RWPE2 (cell line): ENCODE measurements around the gene POU4F1.

Experiments
- ATAC-seq: fragments of 200-7000 bp; cut with Tn5 transposase; 3 replicates; pipeline ENCODE4 v1.9.1; 2021; ENCODE audit warnings: low read depth
- DNase-seq: peaks from one replicate; pipeline ENCODE4 v3.0.0-alpha.2; 2020; ENCODE audit warnings: low spot score
- H3K27ac ChIP-seq: fragments of 450-650 bp; 2 replicates; pipeline ENCODE4 v1.5.1; 2017; ENCODE audit warnings: mild to moderate bottlenecking; ENCODE audit not compliant: poor library complexity, severe bottlenecking
- H3K27me3 ChIP-seq: fragments of 250-450 bp; sonication (Bioruptor Pico); 2 replicates; pipeline ENCODE4 v1.5.1; 2021; ENCODE audit warnings: mild to moderate bottlenecking, moderate library complexity; ENCODE audit not compliant: insufficient read depth, poor library complexity, severe bottlenecking
- H3K36me3 ChIP-seq: fragments of 250-450 bp; sonication (Bioruptor Pico); 2 replicates; pipeline ENCODE4 v1.5.1; 2020; ENCODE audit warnings: low read depth, mild to moderate bottlenecking, moderate library complexity
- H3K4me1 ChIP-seq: fragments of 250-450 bp; sonication (Bioruptor Pico); 2 replicates; pipeline ENCODE4 v1.5.1; 2021; ENCODE audit warnings: mild to moderate bottlenecking, moderate library complexity; ENCODE audit not compliant: insufficient read depth, poor library complexity, severe bottlenecking
- H3K4me3 ChIP-seq: fragments of 250-450 bp; sonication (Bioruptor Pico); 2 replicates; pipeline ENCODE4 v1.5.1; 2021; ENCODE audit warnings: mild to moderate bottlenecking, moderate library complexity; ENCODE audit not compliant: severe bottlenecking
- H3K9me3 ChIP-seq: fragments of 250-450 bp; sonication (Bioruptor Pico); 2 replicates; pipeline ENCODE4 v1.5.1; 2021; ENCODE audit warnings: mild to moderate bottlenecking, moderate library complexity; ENCODE audit not compliant: severe bottlenecking
- TF ChIP-seq, protein P1 (sequence below): fragments of 450-650 bp; IDR thresholded peaks from one replicate; pipeline ENCODE4 v1.5.1; 2017; ENCODE audit warnings: mild to moderate bottlenecking, moderate library complexity; ENCODE audit not compliant: poor library complexity, severe bottlenecking

The POU4F1 gene

DNA sequence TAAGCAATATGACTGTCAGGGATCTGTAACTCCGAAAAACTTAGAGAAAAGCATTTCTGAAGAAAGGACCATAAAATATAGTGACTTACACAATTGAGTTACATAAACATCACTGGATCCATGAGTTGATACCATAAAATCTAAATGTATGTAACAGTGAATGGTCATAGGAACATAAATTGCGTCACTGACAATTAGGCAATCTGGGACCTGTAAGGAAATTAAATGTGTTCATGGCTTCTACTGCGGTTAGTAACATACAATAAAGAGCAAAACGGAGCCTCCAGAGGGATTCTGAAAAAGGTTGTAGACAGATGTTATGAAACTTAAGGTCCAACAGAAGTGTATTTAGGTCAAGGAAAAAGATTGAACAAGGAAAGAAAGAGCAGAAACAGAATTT lies 27.1 kb downstream of the POU4F1 start:
- TF ChIP-seq, protein P1, sequence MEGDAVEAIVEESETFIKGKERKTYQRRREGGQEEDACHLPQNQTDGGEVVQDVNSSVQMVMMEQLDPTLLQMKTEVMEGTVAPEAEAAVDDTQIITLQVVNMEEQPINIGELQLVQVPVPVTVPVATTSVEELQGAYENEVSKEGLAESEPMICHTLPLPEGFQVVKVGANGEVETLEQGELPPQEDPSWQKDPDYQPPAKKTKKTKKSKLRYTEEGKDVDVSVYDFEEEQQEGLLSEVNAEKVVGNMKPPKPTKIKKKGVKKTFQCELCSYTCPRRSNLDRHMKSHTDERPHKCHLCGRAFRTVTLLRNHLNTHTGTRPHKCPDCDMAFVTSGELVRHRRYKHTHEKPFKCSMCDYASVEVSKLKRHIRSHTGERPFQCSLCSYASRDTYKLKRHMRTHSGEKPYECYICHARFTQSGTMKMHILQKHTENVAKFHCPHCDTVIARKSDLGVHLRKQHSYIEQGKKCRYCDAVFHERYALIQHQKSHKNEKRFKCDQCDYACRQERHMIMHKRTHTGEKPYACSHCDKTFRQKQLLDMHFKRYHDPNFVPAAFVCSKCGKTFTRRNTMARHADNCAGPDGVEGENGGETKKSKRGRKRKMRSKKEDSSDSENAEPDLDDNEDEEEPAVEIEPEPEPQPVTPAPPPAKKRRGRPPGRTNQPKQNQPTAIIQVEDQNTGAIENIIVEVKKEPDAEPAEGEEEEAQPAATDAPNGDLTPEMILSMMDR = no peak
- Histone ChIP-seq H3K9me3 (no peaks in the 10 kb centered on the region), H3K36me3 (no peaks in the 10 kb centered on the region), H3K4me3 (no peak overlapping the region), H3K27ac (no peak overlapping the region), H3K27me3 (peaks cover 13% of the 10 kb centered on the region), H3K4me1 (no peaks in the 10 kb centered on the region)
- DNase-seq (no peak), ATAC-seq (no peak)

DNA sequence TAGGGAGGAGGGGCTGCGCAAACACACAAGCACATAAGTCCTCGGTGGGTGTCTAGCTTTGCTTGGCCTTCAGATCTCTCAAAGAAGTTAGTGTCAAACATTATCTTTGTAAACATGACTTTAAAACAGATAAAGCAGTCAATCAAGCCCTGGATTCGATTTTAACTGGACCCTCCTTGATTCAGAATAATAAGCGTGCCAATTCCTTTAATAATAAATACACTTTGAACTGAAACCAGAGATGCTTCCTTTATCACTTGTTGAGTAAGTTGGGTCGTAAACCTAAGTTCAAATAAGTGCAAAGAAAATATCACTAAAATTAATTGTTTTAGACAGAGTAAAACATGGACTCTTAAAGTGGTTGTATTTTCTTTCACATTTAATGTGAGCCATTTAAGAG lies 30.9 kb downstream of the POU4F1 start:
- no peak overlapping the region for H3K27ac ChIP-seq
- DNase-seq (no peak), ATAC-seq (no peak)
- H3K36me3 ChIP-seq = no peaks in the 10 kb centered on the region
- no peaks in the 10 kb centered on the region for H3K9me3 ChIP-seq
- no peak overlapping the region for H3K4me3 ChIP-seq
- TF ChIP-seq, protein P1 = no peak
- H3K27me3 ChIP-seq = no peaks in the 10 kb centered on the region
- H3K4me1 ChIP-seq = no peaks in the 10 kb centered on the region

DNA sequence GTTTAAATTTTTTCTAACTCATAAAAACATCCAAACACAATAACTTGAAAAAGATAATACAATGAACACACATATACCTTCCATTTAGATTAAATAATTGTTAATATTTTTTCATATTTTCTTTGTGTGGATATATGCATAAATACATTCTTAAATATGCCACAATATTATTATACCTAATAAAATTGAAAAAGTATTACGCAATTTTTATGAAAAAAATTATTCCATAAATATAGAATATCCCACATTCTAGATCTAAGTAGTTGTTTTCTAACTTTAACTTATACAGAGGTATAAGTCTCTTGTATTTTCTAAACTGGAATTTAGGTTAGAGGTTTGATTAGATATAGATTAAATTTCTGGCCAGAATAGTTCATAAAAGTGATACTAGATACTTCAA lies 34.3 kb downstream of the POU4F1 start:
- H3K27ac ChIP-seq = no peak overlapping the region
- no peaks in the 10 kb centered on the region for H3K36me3 ChIP-seq
- TF ChIP-seq, protein P1 = no peak
- no peak overlapping the region for H3K4me3 ChIP-seq
- H3K9me3 ChIP-seq = no peaks in the 10 kb centered on the region
- no peak for DNase-seq
- no peaks in the 10 kb centered on the region for H3K27me3 ChIP-seq
- no peak for ATAC-seq
- H3K4me1 ChIP-seq = no peaks in the 10 kb centered on the region

DNA sequence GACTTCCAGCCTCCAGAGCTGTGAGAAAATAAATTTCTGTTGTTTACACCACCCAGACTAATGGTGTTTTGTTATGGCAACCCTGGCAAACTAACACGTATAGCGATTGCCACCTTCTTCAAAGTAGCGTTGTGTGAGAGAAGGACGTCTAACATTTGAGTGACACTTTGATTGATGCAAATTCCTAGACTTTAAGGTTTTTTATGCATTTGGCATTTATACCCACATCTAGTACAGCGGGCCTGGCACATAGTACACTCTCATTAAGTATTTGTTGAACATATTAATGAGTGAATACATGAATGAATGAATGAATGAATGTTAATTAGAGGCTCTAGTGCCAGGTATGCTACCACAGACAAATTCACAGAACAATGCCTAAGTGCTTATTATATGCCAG lies 36.7 kb downstream of the POU4F1 start:
- Histone ChIP-seq H3K4me1 (no peaks in the 10 kb centered on the region), H3K27ac (no peak overlapping the region), H3K27me3 (peaks cover 6% of the 10 kb centered on the region), H3K36me3 (no peaks in the 10 kb centered on the region), H3K9me3 (no peaks in the 10 kb centered on the region), H3K4me3 (no peak overlapping the region)
- TF ChIP-seq, protein P1 = no peak
- ATAC-seq = no peak
- DNase-seq = no peak

DNA sequence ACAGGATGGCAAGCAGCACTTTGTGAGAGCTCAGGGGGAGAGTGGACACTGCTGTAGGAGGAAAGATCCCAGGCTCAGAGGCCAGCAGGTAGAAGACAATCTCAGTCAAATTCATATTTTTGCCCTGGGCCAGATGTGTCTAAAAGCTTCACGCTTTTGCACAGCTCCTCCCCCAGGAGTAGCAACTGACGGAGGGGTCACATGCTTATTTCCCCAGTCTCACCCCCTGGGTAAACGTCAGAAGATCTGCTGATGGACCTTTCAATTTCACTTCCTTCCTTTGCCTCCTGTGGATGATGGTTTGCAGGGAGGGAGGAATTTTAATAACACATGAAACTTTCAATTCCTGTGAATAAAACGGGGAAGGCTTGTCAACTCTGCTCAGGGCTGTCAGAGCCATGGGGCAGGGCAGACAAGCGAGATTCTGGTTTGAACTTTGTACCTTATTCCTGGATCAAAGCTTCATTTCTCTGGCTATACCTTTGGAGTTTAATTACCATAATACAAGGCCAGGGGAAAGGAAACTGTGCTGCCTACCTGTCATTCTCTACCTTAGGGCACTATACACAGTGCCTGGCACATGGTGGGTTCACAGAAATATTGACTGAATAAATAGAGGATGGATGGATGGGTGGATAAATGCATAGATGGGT lies 41.0 kb downstream of the POU4F1 start:
- H3K4me3 ChIP-seq = no peak overlapping the region
- ATAC-seq (no peak), DNase-seq (no peak)
- H3K27me3 ChIP-seq = peaks cover 6% of the 10 kb centered on the region
- H3K27ac ChIP-seq = no peak overlapping the region
- no peaks in the 10 kb centered on the region for H3K36me3 ChIP-seq
- H3K4me1 ChIP-seq = no peaks in the 10 kb centered on the region
- TF ChIP-seq, protein P1 = no peak
- no peaks in the 10 kb centered on the region for H3K9me3 ChIP-seq
